Activated CD4-positive, alpha-beta T cell treated with anti-CD3 and anti-CD28 coated beads, Interleukin-2, amount 10 ng/mL, durations not matched to agents 7 days and 5 days (primary cell): ENCODE results near the gene HSPB7. TPM values are rescaled to one million over a fixed set of nuclear protein-coding genes. Genes with fewer than 3 reads are reported as not detected.
A peak's percentile ranks its signal among the peaks of the same experiment; 100 is the strongest.
"Not testable (repeated sequence)": the region's sequence is repeated elsewhere in the genome, so short reads cannot be mapped to it uniquely, and the experiment has no call there.

Source experiments
- CTCF ChIA-PET: fragments of 350-600 bp; sonication (Branson Sonifier 250); formaldehyde crosslinking; loops from one replicate; lab custom pipeline; 2021; ENCODE audit warnings: antibody characterized with exemption; lab: Charles Lee
- POLR2A ChIA-PET: fragments of 350-600 bp; sonication (Branson Sonifier 250); formaldehyde crosslinking; loops from one replicate; lab custom pipeline; 2021; ENCODE audit warnings: antibody characterized with exemption; lab: Charles Lee
- DNase-seq: peaks from one replicate; pipeline ENCODE4 v3.0.0-alpha.2; 2020
- H3K27ac Mint-ChIP-seq: one replicate; pipeline ENCODE4 v1.8.0; 2021; ENCODE audit warnings: mild to moderate bottlenecking, moderate library complexity, mixed read lengths
- H3K27me3 Mint-ChIP-seq: one replicate; pipeline ENCODE4 v1.8.0; 2021; ENCODE audit warnings: mixed read lengths
- H3K36me3 Mint-ChIP-seq: one replicate; pipeline ENCODE4 v1.8.0; 2021; ENCODE audit warnings: low read depth, mixed read lengths
- H3K4me1 Mint-ChIP-seq: one replicate; pipeline ENCODE4 v1.8.0; 2021; ENCODE audit warnings: mixed read lengths
- H3K4me3 Mint-ChIP-seq: one replicate; pipeline ENCODE4 v1.8.0; 2021; ENCODE audit warnings: mild to moderate bottlenecking, moderate library complexity, mixed read lengths
- H3K9me3 Mint-ChIP-seq: one replicate; pipeline ENCODE4 v1.8.0; 2021; ENCODE audit warnings: mixed read lengths
- total RNA-seq, 2 experiments: library from RNA; stranded (reverse); gene quantifications; one replicate each; pipeline ENCODE4 v1.2.3, GENCODE V29; 2021

The HSPB7 gene
- total RNA-seq, result not detected

DNA sequence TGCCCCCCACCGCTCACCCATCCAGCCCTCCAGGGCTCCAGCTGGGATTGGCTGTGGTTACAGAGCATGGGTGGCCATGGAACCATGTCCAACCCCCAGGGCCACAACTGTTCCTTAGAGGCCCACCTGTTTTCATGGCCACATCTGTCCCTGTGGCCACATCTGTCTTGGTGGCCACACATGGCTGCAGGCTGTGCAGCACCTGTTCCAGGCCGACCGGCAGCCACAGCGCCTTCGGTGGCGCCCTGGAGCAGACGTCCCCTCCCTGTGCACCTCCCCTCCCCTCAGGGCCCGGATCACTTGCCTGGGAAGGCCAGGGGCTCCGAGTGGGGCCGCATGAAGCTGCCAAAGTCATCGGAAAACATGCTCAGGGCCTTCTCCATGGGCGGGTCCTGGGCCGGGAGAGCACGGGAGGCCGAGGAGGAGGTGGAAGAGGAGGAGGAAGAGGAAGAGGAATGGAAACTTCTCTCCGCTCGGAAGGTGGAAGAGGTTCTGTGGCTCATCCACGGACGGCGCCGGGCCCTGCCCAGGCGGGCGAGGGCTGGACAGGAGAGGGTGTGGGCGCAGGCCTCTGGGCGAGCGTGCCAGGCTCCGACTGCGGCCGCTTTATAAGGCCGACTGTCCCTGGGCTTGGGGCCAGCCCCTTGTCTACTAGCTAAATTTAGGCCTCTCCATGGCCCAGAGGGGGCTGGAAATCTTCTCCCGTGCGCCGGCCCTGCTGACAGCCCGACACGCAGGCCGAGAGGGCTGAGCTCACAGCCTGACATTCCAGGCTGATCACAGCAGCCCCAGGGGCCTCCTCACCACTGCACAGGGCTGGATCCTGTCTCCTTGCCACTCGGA is at the start of gene HSPB7:
Gene HSPB7, minus strand, starts transcription at position 583 of the 843 bp plus-strand sequence. Its CDS starts 80 bp downstream, at position 503.
- Mint-ChIP-seq H3K4me3 (no peak within 1 kb of the TSS), H3K36me3 (no peaks in the 10 kb centered on the region), H3K4me1 (peaks cover under 1% of the 10 kb centered on the region), H3K27ac (no peak within 1 kb of the TSS), H3K27me3 (no peaks in the 10 kb centered on the region), H3K9me3 (no peaks in the 10 kb centered on the region)
- DNase-seq, result no peak
- ChIA-PET CTCF (interaction anchor here (1.6 to 2.6 kb wide), 2 partner anchors 11 to 14 kb away, joined by 5 to 10 read pairs; no protein-coding TSS in a partner anchor), POLR2A (no interaction called here)

DNA sequence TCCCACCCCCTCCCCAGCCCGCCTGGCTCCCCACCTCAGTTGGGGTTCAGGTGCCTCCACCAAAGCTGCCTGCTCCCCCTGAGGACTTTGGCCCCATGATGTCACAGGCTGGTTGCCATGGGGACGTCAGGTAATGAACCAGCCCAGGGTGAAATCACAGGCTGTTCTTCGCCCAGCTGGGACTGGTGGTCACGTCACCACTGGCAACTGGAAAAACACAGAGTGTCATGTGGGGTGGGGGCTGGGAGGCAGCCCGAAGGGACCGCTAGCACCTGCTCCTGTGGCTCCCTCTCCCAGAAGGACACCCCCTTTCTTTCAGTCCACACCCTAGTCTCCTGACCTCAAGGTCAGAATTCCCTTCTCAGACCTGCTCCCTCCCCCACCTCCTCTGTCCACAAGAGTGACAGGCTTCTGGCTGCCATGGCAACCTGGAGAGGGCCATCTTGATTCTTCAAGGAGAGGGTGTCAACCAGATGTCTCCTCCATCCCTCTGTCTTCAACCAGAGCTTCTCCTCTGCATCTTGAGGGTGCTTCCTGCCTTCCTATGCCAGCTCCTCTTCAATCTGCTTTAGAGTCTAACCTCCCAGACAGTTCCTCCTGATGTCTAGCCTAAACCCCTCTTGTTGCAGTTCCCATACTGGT is 49.4 kb upstream of the HSPB7 start:
- no peak for DNase-seq
- H3K27me3 Mint-ChIP-seq, result peaks cover 14% of the 10 kb centered on the region
- ChIA-PET POLR2A (no interaction called here), CTCF (interaction anchor here (0.6 to 1.3 kb wide), 5 partner anchors 11 to 123 kb away, joined by 3 to 9 read pairs (median 3); no protein-coding TSS in a partner anchor)
- H3K4me3 Mint-ChIP-seq, result no peak overlapping the region
- H3K27ac Mint-ChIP-seq, result no peak overlapping the region
- no peaks in the 10 kb centered on the region for H3K36me3 Mint-ChIP-seq
- H3K4me1 Mint-ChIP-seq, result peaks cover 53% of the 10 kb centered on the region
- H3K9me3 Mint-ChIP-seq, result no peaks in the 10 kb centered on the region

DNA sequence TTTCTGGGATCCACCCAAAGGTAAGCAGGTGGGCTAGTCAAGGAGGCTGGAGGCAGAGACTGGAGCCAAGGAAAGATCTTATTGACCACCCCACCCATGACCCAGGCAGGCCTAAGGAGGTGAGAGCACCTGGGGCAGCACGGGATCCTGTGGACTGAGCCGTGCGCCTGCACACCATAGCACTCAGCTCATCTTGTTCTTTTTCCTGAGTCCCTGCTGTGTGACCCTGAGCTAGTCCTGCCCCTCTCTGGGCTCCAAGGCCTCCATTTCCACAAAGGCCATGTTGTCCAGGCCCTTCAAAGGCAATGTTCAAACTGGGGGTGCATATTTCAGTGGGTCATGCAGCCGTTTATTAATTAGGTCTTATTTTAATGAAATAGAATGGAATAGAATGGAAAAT is 48.4 kb upstream of the HSPB7 start:
- no peak overlapping the region for H3K4me3 Mint-ChIP-seq
- peaks cover 6% of the 10 kb centered on the region for H3K27me3 Mint-ChIP-seq
- DNase-seq, result no peak
- CTCF ChIA-PET, result interaction anchor here (1.0 to 1.2 kb wide), 2 partner anchors 13 to 112 kb away, joined by 3 to 9 read pairs; no protein-coding TSS in a partner anchor
- no peaks in the 10 kb centered on the region for H3K9me3 Mint-ChIP-seq
- no peak overlapping the region for H3K27ac Mint-ChIP-seq
- peaks cover 52% of the 10 kb centered on the region for H3K4me1 Mint-ChIP-seq
- H3K36me3 Mint-ChIP-seq, result no peaks in the 10 kb centered on the region
- POLR2A ChIA-PET, result no interaction called here

DNA sequence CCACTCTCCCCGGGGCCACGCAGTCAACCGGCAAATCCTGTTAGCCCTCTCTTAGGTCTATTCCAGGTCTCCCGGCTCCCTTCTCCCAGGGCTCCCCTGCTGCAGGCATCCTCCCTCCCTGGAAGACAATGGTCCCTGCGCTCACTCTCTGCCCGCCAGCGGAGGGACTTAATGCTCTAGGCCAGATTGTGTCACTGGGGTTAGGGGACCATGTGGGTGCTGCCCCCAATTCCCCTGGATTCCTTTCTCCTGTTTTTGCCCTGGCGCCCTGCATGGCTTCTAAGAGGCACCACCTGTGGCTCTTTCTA is 47.4 kb upstream of the HSPB7 start:
- Mint-ChIP-seq H3K27me3 (peaks cover 8% of the 10 kb centered on the region), H3K36me3 (no peaks in the 10 kb centered on the region), H3K27ac (no peak overlapping the region), H3K4me1 (peaks cover 43% of the 10 kb centered on the region), H3K4me3 (no peak overlapping the region), H3K9me3 (no peaks in the 10 kb centered on the region)
- POLR2A ChIA-PET, result no interaction called here
- CTCF ChIA-PET, result interaction anchor here (0.6 to 2.1 kb wide), 4 partner anchors 13 to 226 kb away, joined by 3 to 8 read pairs (median 4); no protein-coding TSS in a partner anchor
- no peak for DNase-seq

DNA sequence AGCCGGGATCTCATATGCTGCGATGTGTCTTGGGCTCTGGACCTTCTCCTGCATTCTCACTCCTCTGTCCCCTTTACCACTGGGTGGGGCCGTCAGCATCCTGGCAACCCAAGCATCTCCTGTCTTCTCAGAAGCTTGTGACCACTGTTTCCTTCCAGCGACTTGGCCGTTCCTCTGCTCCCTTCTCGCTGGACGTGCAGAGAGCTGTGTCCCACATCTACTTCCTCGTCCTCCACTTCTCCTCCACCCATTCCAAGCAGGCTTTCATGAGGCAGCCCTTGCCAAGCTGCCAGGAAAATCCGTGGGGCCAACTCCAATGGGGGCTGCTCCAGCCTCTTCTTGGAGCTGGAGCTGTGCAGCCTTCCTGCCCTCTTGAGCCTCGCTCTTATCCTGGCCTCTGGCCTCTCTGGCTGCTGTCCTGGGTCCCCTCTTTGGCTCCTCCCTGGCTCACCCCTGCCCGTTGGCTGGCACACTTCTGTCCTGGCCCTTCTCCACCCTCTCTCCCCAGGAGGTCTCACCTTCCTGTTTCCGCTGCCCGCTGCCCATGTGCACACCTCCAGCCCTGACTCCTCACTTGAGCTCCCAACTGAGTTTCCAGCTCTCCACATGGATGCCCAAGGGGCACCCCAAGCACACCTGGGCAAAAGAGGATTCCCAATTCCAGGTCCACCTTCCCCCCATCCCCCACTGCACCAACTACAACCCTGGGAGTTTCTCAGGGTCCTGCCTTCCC is 46.9 kb upstream of the HSPB7 start:
- peaks cover 38% of the 10 kb centered on the region for H3K4me1 Mint-ChIP-seq
- H3K27ac Mint-ChIP-seq, result no peak overlapping the region
- DNase-seq, result no peak
- ChIA-PET CTCF (interaction anchor here (0.6 to 2.1 kb wide), 6 partner anchors 14 to 226 kb away, joined by 3 to 8 read pairs (median 3); no protein-coding TSS in a partner anchor), POLR2A (no interaction called here)
- H3K36me3 Mint-ChIP-seq, result no peaks in the 10 kb centered on the region
- H3K9me3 Mint-ChIP-seq, result no peaks in the 10 kb centered on the region
- H3K4me3 Mint-ChIP-seq, result peak overlapping the region; percentile 19
- H3K27me3 Mint-ChIP-seq, result peaks cover 8% of the 10 kb centered on the region

DNA sequence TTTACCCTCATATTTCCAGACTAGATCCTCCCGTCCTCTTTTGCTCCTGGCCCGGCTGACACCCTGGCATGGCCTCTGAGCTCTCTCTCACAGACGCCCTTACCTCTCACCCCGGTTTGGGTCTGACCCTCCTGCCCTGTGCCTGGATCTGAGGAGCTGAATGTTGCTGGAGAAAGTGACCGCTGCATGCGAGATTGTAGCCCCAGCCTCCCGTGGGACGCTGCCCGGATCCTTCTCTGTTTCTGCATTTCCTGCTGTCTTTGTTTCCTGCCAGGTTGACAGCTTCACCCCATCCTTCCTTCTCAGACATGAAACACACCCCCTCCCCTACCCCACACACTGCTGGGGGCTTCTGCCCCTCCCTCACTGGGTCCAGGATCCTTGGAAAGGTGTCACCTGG is 46.1 kb upstream of the HSPB7 start:
- Mint-ChIP-seq H3K9me3 (no peaks in the 10 kb centered on the region), H3K27ac (peak overlapping the region; percentile 37), H3K4me1 (peaks cover 37% of the 10 kb centered on the region), H3K36me3 (no peaks in the 10 kb centered on the region), H3K4me3 (peak overlapping the region; percentile 19), H3K27me3 (peaks cover 8% of the 10 kb centered on the region)
- ChIA-PET POLR2A (no interaction called here), CTCF (interaction anchor here (1.0 to 2.1 kb wide), 5 partner anchors 15 to 84 kb away, joined by 3 to 8 read pairs (median 3); no protein-coding TSS in a partner anchor)
- no peak for DNase-seq

DNA sequence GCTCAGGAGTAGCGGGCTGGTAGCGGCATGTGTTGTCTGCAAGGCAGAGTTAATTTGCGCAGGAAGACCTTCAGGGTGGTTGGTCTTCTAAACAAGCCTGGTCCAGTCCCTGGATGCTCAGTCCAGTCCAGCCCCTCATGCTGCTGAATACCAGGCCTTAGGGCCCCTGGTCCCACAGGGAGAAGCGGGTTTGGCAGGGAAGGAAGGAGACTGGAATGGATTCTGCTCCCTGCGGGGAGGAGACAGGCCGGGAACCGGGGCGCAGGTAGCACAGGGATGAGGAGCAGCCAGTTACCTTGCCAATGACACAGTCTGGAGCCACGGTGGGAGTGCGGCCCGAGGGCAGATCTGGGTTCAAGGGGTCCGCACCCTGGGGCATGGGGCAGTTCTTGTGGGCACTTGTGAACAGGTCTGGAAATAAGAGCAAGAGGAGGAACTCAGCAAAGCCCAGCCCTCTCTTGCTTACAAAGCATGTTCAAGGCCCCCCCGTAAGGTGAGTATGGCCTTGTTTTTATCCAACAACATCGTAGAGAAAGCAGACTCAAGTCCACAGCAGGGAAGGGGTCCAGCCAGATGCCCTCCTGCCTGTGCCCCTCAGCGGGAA is 45.5 kb upstream of the HSPB7 start:
- H3K36me3 Mint-ChIP-seq, result no peaks in the 10 kb centered on the region
- H3K27ac Mint-ChIP-seq, result peak overlapping the region; percentile 37

DNA sequence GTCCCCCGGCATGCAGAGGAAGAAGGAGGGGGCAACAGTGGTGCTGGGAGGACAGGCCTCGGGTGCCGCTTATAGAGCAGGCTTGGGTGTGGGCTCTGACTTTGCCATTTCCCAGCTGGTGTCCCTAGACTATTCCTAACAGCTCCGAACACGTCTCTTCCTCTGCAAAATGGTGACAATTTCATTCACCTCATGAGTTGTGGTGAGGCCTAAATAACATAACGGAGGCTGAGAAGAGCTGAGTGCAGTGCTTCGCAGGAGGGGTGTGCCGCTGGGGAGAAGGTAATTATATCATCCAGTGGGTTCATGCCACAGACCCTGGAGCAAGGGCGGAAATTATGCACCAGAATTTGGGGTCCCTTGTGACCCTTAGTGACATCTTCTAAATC is 44.8 kb upstream of the HSPB7 start:
- H3K27me3 Mint-ChIP-seq, H3K4me3 Mint-ChIP-seq, DNase-seq, CTCF ChIA-PET, H3K36me3 Mint-ChIP-seq, POLR2A ChIA-PET, H3K9me3 Mint-ChIP-seq, H3K27ac Mint-ChIP-seq: not testable (repeated sequence)
- H3K4me1 Mint-ChIP-seq, result peaks cover 30% of the 10 kb centered on the region

More for the DNA sequence above, 45.5 kb upstream of the HSPB7 start:
- peaks cover 5% of the 10 kb centered on the region for H3K27me3 Mint-ChIP-seq
- peaks cover 32% of the 10 kb centered on the region for H3K4me1 Mint-ChIP-seq
- H3K4me3 Mint-ChIP-seq, result no peak overlapping the region
- ChIA-PET POLR2A (no interaction called here), CTCF (interaction anchor here (1.2 to 2.1 kb wide), 2 partner anchors 15 to 85 kb away, joined by 3 to 8 read pairs; no protein-coding TSS in a partner anchor)
- DNase-seq, result no peak
- H3K9me3 Mint-ChIP-seq, result no peaks in the 10 kb centered on the region

DNA sequence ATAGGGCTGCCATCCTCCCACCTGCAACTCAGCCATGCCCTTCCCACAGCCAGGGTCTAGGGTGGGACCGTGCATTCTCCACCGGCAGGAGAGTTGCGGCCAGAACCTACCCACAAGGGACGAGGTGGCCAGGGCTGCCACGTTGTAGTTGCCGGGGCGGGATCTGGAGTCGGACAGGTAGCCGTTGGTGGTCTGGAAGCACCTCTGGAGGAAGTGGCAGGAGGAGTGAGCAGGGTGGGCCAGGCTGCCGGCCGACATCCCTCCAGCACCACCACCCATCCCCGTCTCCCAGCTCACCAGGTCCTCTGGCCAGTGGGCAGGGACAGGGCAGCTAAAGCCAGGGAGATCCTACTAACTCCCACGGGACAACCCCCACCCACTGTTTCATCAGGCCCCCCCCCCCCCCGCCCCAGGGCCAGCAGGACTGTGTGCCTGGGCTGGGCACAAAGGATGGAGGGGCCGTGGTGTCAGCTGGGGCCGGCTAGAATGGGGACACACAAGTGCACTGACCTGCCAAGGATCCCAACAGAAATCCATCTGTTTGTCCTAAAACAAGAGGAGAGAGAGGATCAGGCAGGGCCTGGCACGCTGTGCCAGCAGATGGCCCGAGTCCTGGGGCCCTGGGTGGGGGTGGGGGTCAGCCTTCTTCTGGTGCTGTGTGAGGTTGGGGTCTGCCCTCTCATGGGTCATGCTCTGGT is 44.3 kb upstream of the HSPB7 start:
- CTCF ChIA-PET, result interaction anchor here (0.9 kb wide), 1 partner anchor 8 kb away, joined by 3 read pairs; no protein-coding TSS in a partner anchor
- H3K4me3 Mint-ChIP-seq, POLR2A ChIA-PET, DNase-seq, H3K27me3 Mint-ChIP-seq, H3K27ac Mint-ChIP-seq, H3K36me3 Mint-ChIP-seq, H3K9me3 Mint-ChIP-seq: not testable (repeated sequence)
- H3K4me1 Mint-ChIP-seq, result peaks cover 26% of the 10 kb centered on the region

DNA sequence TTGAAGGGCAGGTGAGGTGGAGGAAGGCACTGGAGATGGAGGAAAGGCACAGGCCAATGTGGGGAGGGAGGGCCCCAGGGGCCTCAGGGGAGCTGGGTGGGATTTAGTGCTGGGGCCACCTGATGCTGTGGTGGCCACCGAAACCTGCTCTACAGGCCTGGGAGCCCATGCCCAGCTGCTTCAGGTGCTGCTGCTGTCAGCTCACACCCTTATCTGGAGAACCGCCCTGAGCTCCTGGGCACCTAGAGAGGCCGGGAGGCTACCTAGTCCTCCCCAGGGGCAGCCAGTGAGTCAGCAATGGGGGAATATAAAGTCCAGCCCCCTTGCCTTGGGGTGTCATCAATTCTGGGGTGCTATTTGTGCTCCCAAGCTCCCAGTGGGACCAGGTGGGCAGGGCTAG is 43.4 kb upstream of the HSPB7 start:
- H3K36me3 Mint-ChIP-seq, result no peaks in the 10 kb centered on the region
- H3K4me3 Mint-ChIP-seq, result no peak overlapping the region
- no peak for DNase-seq
- H3K27ac Mint-ChIP-seq, result no peak overlapping the region
- CTCF ChIA-PET, result interaction anchor here (0.9 to 1.1 kb wide), 2 partner anchors 9 to 12 kb away, joined by 3 read pairs; partner anchors contain the start of gene FAM131C
- peaks cover 5% of the 10 kb centered on the region for H3K27me3 Mint-ChIP-seq
- POLR2A ChIA-PET, result no interaction called here
- H3K9me3 Mint-ChIP-seq, result no peaks in the 10 kb centered on the region
- peaks cover 26% of the 10 kb centered on the region for H3K4me1 Mint-ChIP-seq

DNA sequence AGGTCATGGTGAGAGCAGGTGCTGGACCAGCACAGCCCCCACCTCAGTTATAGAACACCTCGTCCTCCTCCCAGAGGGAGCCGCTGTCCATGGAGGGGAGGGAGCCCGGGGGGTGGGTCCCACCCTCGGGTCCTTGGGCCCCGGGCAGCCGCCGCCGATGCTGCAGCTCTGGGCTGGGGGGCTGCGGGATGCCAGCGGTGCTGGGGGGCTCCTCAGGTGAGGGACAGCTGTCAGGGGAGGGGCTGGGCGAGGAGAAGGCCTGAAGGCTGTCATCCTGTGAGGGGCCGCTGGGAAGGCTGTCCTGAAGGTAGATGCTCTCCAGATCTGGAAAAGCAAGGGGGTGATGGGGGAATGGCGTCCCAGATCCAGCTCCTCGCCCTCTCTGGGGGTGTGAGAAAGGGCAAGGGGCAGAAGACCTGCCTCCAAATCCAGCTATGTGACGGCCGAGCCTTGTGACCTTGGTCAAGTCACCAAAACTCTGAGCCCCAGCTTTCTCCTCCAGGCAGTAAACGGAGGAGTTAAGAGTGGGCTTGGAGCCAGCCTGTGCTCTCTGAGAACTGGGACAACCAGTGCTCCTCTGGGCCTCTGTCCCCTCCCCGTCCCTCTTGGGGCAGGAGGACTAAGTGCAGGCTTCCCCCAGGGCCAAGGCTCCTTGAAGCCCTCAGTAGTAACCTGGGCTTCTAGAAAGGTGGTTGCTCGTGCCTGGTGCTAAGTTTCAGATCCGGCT is 40.7 kb upstream of the HSPB7 start:
- DNase-seq, H3K27ac Mint-ChIP-seq, POLR2A ChIA-PET: not testable (repeated sequence)

More for the DNA sequence above, 40.7 kb upstream of the HSPB7 start:
- H3K9me3 Mint-ChIP-seq, H3K27me3 Mint-ChIP-seq, H3K36me3 Mint-ChIP-seq, CTCF ChIA-PET, H3K4me3 Mint-ChIP-seq: not testable (repeated sequence)
- peaks cover 11% of the 10 kb centered on the region for H3K4me1 Mint-ChIP-seq
